NCI-H1417 (cell line): ENCODE measurements around the gene OR11H7.
"Not testable (repeated sequence)": the region's sequence is repeated elsewhere in the genome, so short reads cannot be mapped to it uniquely, and the experiment has no call there.

Source experiments
- DNase-seq, 3 experiments: peaks; one replicate each; lab custom pipeline; 2025; lab: John Stamatoyannopoulos, UW

OR11H7 gene

DNA sequence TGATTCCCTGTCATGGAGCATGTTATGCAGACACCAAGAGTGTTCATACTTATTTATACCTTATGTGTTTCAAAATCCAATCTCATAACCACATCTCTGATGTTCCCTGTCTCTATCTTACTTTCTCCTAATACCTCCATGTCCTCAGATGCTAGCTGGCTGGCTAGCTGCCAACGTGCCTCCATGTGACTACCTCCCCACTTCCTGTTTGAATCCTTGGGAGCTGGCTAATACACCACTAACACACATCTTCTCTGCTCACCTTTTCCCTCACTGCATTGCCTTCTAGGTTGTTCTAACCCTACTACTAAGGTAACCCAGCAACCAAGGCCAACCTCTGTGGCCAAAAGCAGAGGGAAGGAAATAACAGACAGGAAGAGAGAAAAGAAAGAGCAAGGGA lies 49.6 kb downstream of the OR11H7 start:
- DNase-seq: peak in 2 of 3 experiments; percentile 1 to 40

DNA sequence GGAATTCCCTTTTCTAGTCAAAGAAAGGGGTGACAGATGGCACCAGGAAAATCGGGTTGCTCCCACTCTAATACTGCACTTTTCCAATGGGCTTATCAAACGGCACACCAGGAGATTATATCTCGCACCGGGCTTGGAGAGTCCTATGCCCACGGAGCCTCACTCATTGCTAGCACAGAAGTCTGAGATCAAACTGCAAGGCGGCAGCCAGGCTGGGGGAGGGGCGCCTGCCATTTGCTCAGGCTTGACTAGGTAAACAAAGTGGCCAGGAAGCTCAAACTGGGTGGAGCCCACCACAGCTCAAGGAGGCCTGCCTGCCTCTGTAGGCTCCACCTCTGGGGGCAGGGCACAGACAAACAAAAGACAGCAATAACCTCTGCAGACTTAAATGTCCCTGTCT lies 51.5 kb downstream of the OR11H7 start:
- not testable (repeated sequence) for DNase-seq
